OCI-LY7 (cell line): ENCODE data around the gene CCDC3. TPM values are rescaled to one million over a fixed set of nuclear protein-coding genes. Genes with fewer than 3 reads are reported as not detected.

Experiments used
- BruUV-seq: library from RNA; stranded (reverse); fragments of 400-500 nt; replicated peaks from 2 replicates; lab custom pipeline; 2021; lab: Mats Ljungman, UMichigan
- CTCF ChIA-PET: fragments of 300-600 bp; sonication (Branson Sonifier 250); formaldehyde crosslinking; loops from one replicate; lab custom pipeline; 2022; ENCODE audit warnings: antibody characterized with exemption; ENCODE audit not compliant: unreplicated experiment; lab: Charles Lee
- POLR2A ChIA-PET: fragments of 300-600 bp; sonication (Branson Sonifier 250); formaldehyde crosslinking; loops from one replicate; lab custom pipeline; 2022; ENCODE audit warnings: antibody characterized with exemption; lab: Charles Lee
- DNase-seq: peaks from one replicate; pipeline ENCODE4 v3.0.0-alpha.2; 2015; ENCODE audit warnings: low spot score
- H2AFZ ChIP-seq: fragments of 200-600 bp; sonication (generic), shearing (Covaris generic); 2 replicates; pipeline ENCODE4 v1.6.1; 2014; ENCODE audit warnings: mild to moderate bottlenecking, antibody characterized with exemption, low read length, moderate library complexity
- H3K27ac ChIP-seq: fragments of 200-600 bp; sonication (generic); 2 replicates; pipeline ENCODE4 v1.5.1; 2014; ENCODE audit warnings: mixed run types, low read depth, mild to moderate bottlenecking, moderate library complexity, low read length, inconsistent platforms; ENCODE audit not compliant: poor library complexity, severe bottlenecking
- H3K36me3 ChIP-seq: fragments of 200-600 bp; sonication (generic); 2 replicates; pipeline ENCODE4 v1.6.1; 2014; ENCODE audit warnings: mild to moderate bottlenecking, antibody characterized with exemption, low read length, moderate library complexity, mixed read lengths; ENCODE audit not compliant: insufficient read depth
- H3K4me1 ChIP-seq: fragments of 200-600 bp; sonication (generic); 2 replicates; pipeline ENCODE4 v1.5.1; 2014; ENCODE audit warnings: mild to moderate bottlenecking, low read length; ENCODE audit not compliant: insufficient read depth, poor library complexity, severe bottlenecking
- H3K4me2 ChIP-seq: fragments of 200-600 bp; sonication (generic); 2 replicates; pipeline ENCODE4 v1.6.1; 2014; ENCODE audit warnings: mild to moderate bottlenecking, low read length
- H3K4me3 ChIP-seq: fragments of 200-600 bp; sonication (generic); 2 replicates; pipeline ENCODE4 v1.5.1; 2014; ENCODE audit warnings: mild to moderate bottlenecking, low read depth, low read length; ENCODE audit not compliant: poor library complexity, severe bottlenecking
- H3K79me2 ChIP-seq: fragments of 200-600 bp; sonication (generic); 2 replicates; pipeline ENCODE4 v1.6.1; 2016; ENCODE audit warnings: low read depth, mild to moderate bottlenecking, low read length, moderate library complexity, mixed read lengths; ENCODE audit not compliant: insufficient read depth
- H3K9me2 ChIP-seq: fragments of 200-600 bp; sonication (generic); 2 replicates; pipeline ENCODE4 v1.6.1; 2016; ENCODE audit warnings: mild to moderate bottlenecking, low read length, mixed read lengths; ENCODE audit not compliant: insufficient read depth
- H3K9me3 ChIP-seq: fragments of 200-600 bp; sonication (generic); 2 replicates; pipeline ENCODE4 v1.6.1; 2014; ENCODE audit warnings: mild to moderate bottlenecking, mixed run types, low read length, mixed read lengths
- H4K20me1 ChIP-seq: fragments of 200-600 bp; sonication (generic); 2 replicates; pipeline ENCODE4 v1.6.1; 2014; ENCODE audit warnings: mild to moderate bottlenecking, antibody characterized with exemption, low read length, moderate library complexity, mixed read lengths; ENCODE audit not compliant: insufficient read depth
- EZH2phosphoT487 ChIP-seq: fragments of 200-600 bp; sonication (generic); IDR thresholded peaks from 2 replicates; pipeline ENCODE4 v1.6.1; 2018; ENCODE audit warnings: low read depth, borderline replicate concordance, mild to moderate bottlenecking, mixed run types, antibody characterized with exemption, low read length, moderate library complexity, mixed read lengths
- intact Hi-C: fragments of 100-400 bp; cut with micrococcal nuclease; formaldehyde crosslinking; loops from one replicate; pipeline ENCODE4 v1.10.0; 2022; ENCODE audit not compliant: unreplicated experiment
- total RNA-seq, 2 experiments: library from RNA; depleted of rRNA in 1 of 2; stranded (reverse); fragments of >200 nt in 1 of 2; shearing (Covaris generic) in 1 of 2; gene quantifications; 2 replicates each; pipeline ENCODE4 v1.2.3, GENCODE V29; 2014 to 2022
- TF ChIP-seq, protein P1 (sequence below): fragments of 200-600 bp; sonication (generic); conservative IDR thresholded peaks from 2 replicates; pipeline ENCODE4 v1.5.1; 2014; ENCODE audit warnings: mild to moderate bottlenecking, antibody characterized with exemption, low read length, moderate library complexity, mixed read lengths

CCDC3 gene
- total RNA-seq, 2 experiments from 2014 or later: not detected

DNA sequence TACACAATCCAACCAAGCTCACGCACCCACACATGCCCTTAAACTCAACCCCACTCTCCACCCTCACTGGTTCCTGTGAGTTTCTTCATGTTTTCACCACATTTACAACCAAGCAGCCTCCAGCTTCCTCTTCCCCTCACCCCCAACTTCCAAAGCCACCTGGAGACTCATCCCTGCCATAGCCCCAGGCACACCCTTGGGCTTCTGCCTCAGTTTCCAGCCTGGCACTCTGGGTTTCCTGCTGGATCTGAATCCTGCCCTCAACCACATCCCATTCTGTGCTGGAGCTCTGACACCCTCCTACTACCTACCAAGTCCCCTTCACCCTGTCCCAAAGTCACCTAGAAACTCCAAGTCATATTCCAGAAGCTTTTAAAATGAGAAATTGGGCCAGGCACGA is 29.4 kb downstream of the CCDC3 start:
- Histone ChIP-seq H2AFZ (no peak overlapping the region), H4K20me1 (no peaks in the 10 kb centered on the region), H3K9me2 (no peaks in the 10 kb centered on the region), H3K9me3 (no peaks in the 10 kb centered on the region), H3K79me2 (no peaks in the 10 kb centered on the region), H3K36me3 (no peaks in the 10 kb centered on the region), H3K4me1 (no peaks in the 10 kb centered on the region), H3K4me3 (no peak overlapping the region), H3K27ac (no peak overlapping the region), H3K4me2 (no peak overlapping the region)
- no peak for TF ChIP-seq EZH2phosphoT487
- TF ChIP-seq, protein P1, sequence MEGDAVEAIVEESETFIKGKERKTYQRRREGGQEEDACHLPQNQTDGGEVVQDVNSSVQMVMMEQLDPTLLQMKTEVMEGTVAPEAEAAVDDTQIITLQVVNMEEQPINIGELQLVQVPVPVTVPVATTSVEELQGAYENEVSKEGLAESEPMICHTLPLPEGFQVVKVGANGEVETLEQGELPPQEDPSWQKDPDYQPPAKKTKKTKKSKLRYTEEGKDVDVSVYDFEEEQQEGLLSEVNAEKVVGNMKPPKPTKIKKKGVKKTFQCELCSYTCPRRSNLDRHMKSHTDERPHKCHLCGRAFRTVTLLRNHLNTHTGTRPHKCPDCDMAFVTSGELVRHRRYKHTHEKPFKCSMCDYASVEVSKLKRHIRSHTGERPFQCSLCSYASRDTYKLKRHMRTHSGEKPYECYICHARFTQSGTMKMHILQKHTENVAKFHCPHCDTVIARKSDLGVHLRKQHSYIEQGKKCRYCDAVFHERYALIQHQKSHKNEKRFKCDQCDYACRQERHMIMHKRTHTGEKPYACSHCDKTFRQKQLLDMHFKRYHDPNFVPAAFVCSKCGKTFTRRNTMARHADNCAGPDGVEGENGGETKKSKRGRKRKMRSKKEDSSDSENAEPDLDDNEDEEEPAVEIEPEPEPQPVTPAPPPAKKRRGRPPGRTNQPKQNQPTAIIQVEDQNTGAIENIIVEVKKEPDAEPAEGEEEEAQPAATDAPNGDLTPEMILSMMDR: no peak
- intact Hi-C loops: no loop called here
- ChIA-PET POLR2A (no interaction called here), CTCF (no interaction called here)
- BruUV-seq: no TSS peak
- no peak for DNase-seq

DNA sequence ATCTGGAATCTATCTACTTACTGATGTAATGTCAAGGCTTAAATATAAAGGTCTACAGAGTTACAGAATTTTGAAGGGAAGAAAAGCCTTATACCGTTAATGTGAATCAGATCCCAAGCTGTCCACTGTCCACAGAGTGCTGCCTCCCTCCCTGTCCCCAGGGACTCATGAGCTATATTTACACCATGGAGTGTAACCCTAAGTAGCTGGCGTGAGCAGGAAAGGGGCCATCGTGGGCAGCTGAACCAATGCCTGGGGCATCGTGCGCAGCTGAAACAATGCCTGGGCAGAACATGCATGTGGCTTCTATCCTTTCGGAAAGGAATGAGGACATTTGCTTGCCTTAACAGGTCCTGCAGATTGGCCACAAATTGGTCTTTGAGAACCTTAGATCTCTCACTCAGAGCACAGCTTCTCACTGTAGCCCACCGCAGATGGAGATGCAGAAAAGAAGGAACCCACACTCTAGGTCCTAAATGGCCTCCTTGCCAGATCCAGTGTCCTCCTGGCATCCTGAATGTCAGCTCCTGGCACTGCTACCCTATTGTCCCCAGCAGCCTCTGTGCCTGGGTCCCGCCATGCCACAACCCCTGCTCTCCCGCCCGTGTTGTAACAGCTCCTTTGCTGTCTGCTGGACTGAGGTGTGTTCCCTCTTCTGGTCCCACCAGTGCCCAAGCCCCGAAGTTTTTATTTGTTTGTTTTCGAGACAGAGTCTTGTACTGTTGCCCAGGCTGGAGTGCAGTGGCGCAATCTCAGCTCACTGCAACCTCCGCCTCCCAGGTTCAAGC is 30.3 kb downstream of the CCDC3 start:
- DNase-seq: no peak
- ChIA-PET CTCF (no interaction called here), POLR2A (interaction anchor here (0.5 kb wide), 1 partner anchor 1785 kb away, joined by 3 read pairs; no protein-coding TSS in a partner anchor)
- intact Hi-C loops: no loop called here
- Histone ChIP-seq H3K36me3 (no peaks in the 10 kb centered on the region), H3K4me3 (no peak overlapping the region), H3K27ac (no peak overlapping the region), H3K4me1 (no peaks in the 10 kb centered on the region), H3K9me2 (no peaks in the 10 kb centered on the region), H3K4me2 (no peak overlapping the region), H2AFZ (no peak overlapping the region), H4K20me1 (no peaks in the 10 kb centered on the region), H3K9me3 (no peaks in the 10 kb centered on the region), H3K79me2 (no peaks in the 10 kb centered on the region)
- TF ChIP-seq, protein P1: no peak
- no peak for TF ChIP-seq EZH2phosphoT487
- BruUV-seq: no TSS peak

DNA sequence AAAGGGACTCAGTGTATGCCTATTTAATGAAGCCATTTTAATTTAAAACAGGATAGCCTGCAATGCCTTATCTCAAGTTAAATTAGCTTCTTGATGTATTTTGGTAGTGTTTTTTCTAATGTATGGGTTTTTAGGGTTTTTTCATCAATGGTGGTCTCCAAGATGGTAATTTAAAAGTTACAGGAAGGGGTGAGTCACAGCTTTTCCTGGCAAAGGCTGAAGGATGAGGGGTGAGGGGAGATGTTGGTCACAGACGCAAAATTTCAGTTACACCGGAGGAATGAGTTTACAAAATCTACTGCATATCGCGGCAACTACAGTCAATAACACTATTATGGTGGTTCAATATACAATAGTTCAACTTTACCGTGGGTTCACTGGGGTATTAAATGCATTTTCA is 31.6 kb downstream of the CCDC3 start:
- POLR2A ChIA-PET: no interaction called here
- Histone ChIP-seq H3K9me3 (no peaks in the 10 kb centered on the region), H3K4me3 (no peak overlapping the region), H3K4me1 (no peaks in the 10 kb centered on the region), H3K79me2 (no peaks in the 10 kb centered on the region), H3K27ac (no peak overlapping the region), H3K9me2 (no peaks in the 10 kb centered on the region), H2AFZ (no peak overlapping the region), H3K4me2 (no peak overlapping the region), H4K20me1 (no peaks in the 10 kb centered on the region), H3K36me3 (no peaks in the 10 kb centered on the region)
- BruUV-seq: no TSS peak
- no peak for DNase-seq
- CTCF ChIA-PET: no interaction called here
- intact Hi-C loops: no loop called here
- TF ChIP-seq, protein P1: no peak
- no peak for TF ChIP-seq EZH2phosphoT487
